GM18909 (cell line): ENCODE results near the gene ZBTB7C.
A peak's percentile ranks its signal among the peaks of the same experiment; 100 is the strongest.

Experiments used
- ATAC-seq: cut with Tn5 transposase; IDR thresholded peaks from one replicate; pipeline ENCODE4 v1.9.1; 2021; ENCODE audit warnings: mild to moderate bottlenecking; ENCODE audit not compliant: unreplicated experiment, poor library complexity

ZBTB7C gene

GRCh38 chr18:48228301-48228715 is 180.9 kb downstream of the ZBTB7C start:
- ATAC-seq: no peak

- ATAC-seq: no peak
These were observed 182.0 kb downstream of the ZBTB7C start for GRCh38 chr18:48227206-48227605.

DNA sequence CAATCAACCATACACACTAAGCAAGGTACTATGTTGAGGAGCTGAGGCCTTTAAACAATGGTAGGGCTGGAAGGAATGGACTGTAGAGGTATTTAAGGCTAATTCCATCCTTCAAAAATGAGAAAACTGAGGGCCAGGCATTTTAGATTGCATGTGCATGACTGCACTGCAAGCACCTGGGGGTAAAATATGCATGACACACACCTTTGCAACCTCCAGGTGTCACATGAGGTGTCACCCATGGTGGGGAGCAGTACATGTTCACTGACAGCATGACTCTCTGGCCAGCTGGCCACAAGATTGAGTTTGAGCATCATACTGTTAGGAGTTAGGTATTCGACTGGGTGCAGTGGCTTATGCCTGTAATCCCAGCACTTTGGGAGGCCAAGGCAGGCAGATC is 182.8 kb downstream of the ZBTB7C start:
- ATAC-seq: no peak

- ATAC-seq: peak; percentile 56
These were observed 187.1 kb downstream of the ZBTB7C start for GRCh38 chr18:48222118-48222517.

- no peak for ATAC-seq
These were observed 189.2 kb downstream of the ZBTB7C start for GRCh38 chr18:48219810-48220499.

DNA sequence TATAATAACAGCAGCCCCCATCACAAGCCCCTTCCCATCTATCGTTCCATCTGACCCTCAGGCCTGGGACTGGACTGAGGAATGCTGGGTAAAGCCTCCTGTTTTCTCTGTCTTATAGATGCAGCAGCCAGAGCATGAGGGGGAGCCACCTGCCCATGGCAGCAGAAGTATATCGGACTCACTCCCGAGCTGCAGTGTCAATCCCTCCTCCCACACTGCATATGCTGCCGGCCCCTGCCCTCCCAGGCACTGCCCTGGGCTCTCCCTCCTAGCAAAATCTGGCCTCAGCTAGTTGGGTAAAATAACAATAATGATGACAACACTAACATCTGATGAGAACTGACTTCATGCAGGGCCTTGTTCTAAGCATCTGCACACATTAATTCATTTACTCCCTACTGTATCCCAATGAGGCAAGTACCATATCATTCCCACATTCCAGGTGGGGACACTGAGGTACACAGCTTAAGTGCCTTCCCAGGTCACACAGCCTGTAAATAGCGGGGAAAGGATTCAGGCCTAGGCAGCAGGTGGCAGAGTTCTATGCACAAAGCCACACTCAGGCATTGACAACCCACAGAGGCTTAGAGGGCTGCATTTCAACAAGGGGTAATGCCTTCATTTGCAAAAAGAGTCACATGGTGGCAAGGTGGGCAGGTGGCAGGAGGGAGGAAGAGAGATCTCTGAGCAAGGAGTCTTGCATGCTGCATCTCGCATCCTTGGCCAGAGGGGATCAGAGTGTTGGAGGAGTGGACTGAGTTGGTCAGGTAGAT is 190.0 kb downstream of the ZBTB7C start:
- no peak for ATAC-seq

- no peak for ATAC-seq
These were observed 190.7 kb downstream of the ZBTB7C start for GRCh38 chr18:48218285-48219022.

- ATAC-seq: no peak
These were observed 191.6 kb downstream of the ZBTB7C start for GRCh38 chr18:48217258-48218250.

- no peak for ATAC-seq
These were observed 192.4 kb downstream of the ZBTB7C start for GRCh38 chr18:48216639-48217257.

DNA sequence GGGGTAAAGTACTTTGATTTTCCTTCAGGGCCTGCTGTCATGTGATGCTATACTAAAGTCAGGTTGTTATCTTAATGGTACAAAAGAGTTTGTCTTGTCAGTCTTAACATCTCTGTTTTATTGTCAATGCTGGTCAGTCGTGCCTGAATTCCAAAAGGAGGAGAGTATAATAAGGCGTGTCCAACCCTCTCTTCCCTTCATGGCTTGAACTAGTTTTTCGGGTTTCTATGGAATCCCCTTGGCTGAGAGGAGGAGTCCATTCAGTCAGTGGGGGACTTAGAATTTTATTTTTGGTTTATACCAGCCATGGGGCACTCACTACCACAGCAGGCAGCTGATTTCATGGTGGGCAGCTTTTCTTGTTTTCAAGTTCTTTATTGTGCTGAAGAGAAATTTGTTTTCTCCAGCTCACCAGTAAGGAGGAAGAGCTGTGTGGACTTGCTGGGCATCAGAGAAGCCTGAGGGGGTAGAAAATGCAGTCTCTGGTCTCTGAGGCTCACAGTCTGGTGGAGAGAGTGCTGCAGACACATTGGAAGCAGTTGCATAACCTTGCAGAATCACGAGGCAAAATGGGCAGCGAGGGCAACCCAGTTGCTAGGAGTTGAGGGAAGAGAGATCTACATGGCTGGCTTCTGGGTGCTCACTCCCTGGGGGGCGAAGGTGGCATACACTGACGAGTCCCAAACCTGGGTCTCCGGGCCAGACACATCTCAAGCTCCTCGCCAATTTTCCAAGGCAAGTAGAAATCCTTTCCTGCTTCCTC is 193.1 kb downstream of the ZBTB7C start:
- ATAC-seq: no peak

DNA sequence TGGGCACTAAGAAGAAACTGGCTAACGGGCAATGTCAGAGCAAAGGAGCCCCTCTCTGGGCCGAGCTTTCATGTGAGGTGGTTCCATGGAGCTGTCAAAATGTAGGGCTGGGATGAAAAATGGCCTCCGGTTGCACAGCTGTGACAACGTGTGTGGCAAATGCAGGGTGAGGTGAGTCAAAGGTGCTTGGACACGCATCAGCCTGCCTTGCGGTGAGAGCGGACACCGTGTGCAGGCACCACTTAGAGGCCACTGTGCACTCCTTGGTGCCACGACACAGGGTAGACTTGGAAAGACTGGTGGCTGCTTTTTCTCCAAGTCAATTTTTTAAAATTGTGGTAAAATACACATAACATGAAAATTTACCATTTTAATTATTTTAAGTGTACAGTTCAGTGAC is 195.4 kb downstream of the ZBTB7C start:
- ATAC-seq: no peak

GRCh38 chr18:48208432-48209140 is 200.6 kb downstream of the ZBTB7C start:
- no peak for ATAC-seq

DNA sequence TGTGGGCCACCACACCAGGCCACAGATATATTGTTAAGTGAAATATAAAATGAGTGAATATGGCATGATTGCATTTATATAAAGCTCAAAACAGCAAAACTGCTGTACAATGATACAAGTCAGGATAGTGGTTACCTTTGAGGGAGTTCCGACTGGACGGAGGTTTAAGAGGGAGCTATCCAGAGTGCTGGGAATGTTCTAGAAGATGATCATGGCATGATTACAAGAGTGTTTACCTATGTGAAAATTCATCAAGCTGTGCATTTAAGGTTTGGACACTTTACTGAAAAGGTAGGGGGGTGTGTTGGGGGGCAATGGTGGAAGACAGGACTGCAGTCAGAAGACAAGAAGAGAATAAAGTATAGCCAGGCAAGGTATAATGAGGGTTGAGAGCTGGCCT is 201.4 kb downstream of the ZBTB7C start:
- no peak for ATAC-seq

GRCh38 chr18:48206887-48207286 is 202.3 kb downstream of the ZBTB7C start:
- no peak for ATAC-seq

DNA sequence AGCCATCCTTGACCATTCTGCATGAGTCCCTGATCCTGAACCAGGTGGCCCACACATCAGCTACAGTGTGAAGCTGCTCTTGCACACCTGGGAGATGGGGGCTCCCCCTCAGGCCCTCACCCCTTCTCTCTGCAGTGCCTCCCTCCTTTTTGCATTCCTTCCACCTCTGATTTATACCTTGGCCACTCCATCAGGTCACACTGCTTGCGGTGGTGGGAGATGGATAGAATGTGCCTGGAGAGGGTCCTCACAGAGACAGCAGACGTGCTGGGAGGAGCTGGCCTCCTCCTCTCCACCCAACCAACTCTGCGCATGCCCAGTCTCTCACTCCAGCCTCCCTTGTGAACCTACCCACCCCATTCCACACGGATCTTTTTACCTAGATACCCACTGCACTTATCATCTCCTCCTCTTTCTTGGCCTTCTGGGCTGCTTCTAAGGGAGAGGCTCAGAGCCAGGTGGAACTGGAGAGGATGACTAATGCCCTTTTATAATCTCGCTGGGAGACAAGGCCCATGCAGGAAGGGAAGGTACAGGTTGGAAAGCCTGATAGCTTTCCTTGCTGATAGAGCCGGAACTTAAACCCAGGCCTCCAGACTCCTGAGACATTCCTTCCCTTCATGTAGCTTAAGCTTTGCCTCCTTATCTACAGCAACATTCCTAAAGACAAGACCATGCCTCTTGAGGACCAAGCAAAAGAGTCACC is 205.1 kb downstream of the ZBTB7C start:
- no peak for ATAC-seq

GRCh38 chr18:48203288-48203945 is 205.8 kb downstream of the ZBTB7C start:
- ATAC-seq: no peak
